Adrenal gland (tissue), 12 donors: ENCODE results near the gene CEMP1. TPM values are rescaled to one million over a fixed set of nuclear protein-coding genes. Genes with fewer than 3 reads are reported as not detected.
A peak's percentile ranks its signal among the peaks of the same experiment; 100 is the strongest.

Experiments used
- DNase-seq, 7 donors: peaks; one replicate each; pipeline ENCODE4 v3.0.0-alpha.2; 2019 to 2020
- H3K27ac ChIP-seq, 5 donors: fragments of 200-600 bp; sonication (generic) in 4 of 5; 1 replicate in 3 of 5; 2 replicates in 2 of 5; pipeline versions ENCODE4 v1.5.1 to v1.8.0; 2016 to 2020; ENCODE audit warnings: mild to moderate bottlenecking in 1 of 5
- H3K27me3 ChIP-seq: fragments of 200-600 bp; 2 replicates; pipeline ENCODE4 v1.8.0; 2021
- H3K36me3 ChIP-seq, 2 donors: fragments of 200-600 bp; replicated peaks in 1 of 2; 1 replicate in 1 of 2; 2 replicates in 1 of 2; pipeline versions ENCODE4 v1.5.1 to v1.8.0; 2018 to 2022
- H3K4me1 ChIP-seq, 2 donors: fragments of 200-600 bp; replicated peaks in 1 of 2; 1 replicate in 1 of 2; 2 replicates in 1 of 2; pipeline versions ENCODE4 v1.5.1 to v1.8.0; 2018 to 2021
- H3K4me3 ChIP-seq, 4 donors: fragments of 200-600 bp; sonication (generic) in 3 of 4; one replicate each; pipeline ENCODE4 v1.5.1; 2016 to 2018
- H3K9me3 ChIP-seq, 3 donors: fragments of 200-600 bp; sonication (generic) in 1 of 3; replicated peaks in 1 of 3; 1 replicate in 2 of 3; 2 replicates in 1 of 3; pipeline versions ENCODE4 v1.5.1 to v1.8.0; 2016 to 2021
- POLR2A ChIP-seq, 2 donors: fragments of 450-650 bp; IDR thresholded peaks; one replicate each; pipeline ENCODE4 v1.6.1; 2017; ENCODE audit warnings: antibody characterized with exemption in 2 of 2, mild to moderate bottlenecking in 2 of 2, moderate library complexity in 1 of 2
- WGBS, 4 donors: extraction: QIAGEN DNeasy Blood & Tissue Kit in 2 of 4; methylation state at CpG; one replicate each; pipeline versions ENCODE4 v1.1.5 to v1.1.7; 2013 to 2017; 5-methylcytosine and 5-hydroxymethylcytosine counted together
- intact Hi-C, 2 donors: fragments of 100-400 bp; cut with DNase I; formaldehyde crosslinking; loops; one replicate each; pipeline versions ENCODE4 v1.14.1 to v1.15.0; 2022 to 2023
- polyA plus RNA-seq, 3 donors: library from polyadenylated mRNA; stranded (reverse); fragments of 200-250 nt in 2 of 3; fragments of 350-450 nt in 1 of 3; fragmentation: Illumina TruSeq in 1 of 3; extraction: RNeasy Lipid Tissue Mini Kit (QIAGEN cat#74804) in 1 of 3; gene quantifications; one replicate each; pipeline ENCODE4 v1.2.3, GENCODE V29; 2013 to 2014
- total RNA-seq, 9 donors: library from RNA; depleted of rRNA in 4 of 9; stranded (reverse); fragments of >200 nt in 4 of 9; fragments of 120-200 nt in 1 of 9; fragmentation: NEBNext Ultra II Directional in 1 of 9; extraction: Animal tissue kit (Norgen Biotek cat#: 25700) in 1 of 9; gene quantifications; one replicate each; pipeline versions ENCODE4 v1.1.0 to v1.2.4, GENCODE V29; 2013 to 2023
- TF ChIP-seq, protein P1 (sequence below), 6 experiments: fragments of 450-650 bp in 4 of 6; fragments of 200-600 bp in 2 of 6; sonication (generic) in 1 of 6; IDR thresholded peaks; 1 replicate in 5 of 6; 2 replicates in 1 of 6; pipeline versions ENCODE4 v1.5.1 to v1.8.0; 2016 to 2021; ENCODE audit warnings: antibody characterized with exemption in 6 of 6, mild to moderate bottlenecking in 2 of 6, moderate library complexity in 1 of 6
- donor health status: healthy with polysubstance abuse.
- donor health status: Bipolar disorder and iron deficiency.
- donor health status: DM: yes; HTN: yes; CAD: no.
- donor health status: DM: no; HTN: no; CAD: no.
- donor health status: DM: no; HTN: no; CAD: no.
- donor health status: DM: yes; HTN: yes; CAD: no.

CEMP1 gene
- total and polyA plus RNA-seq, 12 donors: 0.11 to 1.4 (median 1.3) TPM; not detected in 9

DNA sequence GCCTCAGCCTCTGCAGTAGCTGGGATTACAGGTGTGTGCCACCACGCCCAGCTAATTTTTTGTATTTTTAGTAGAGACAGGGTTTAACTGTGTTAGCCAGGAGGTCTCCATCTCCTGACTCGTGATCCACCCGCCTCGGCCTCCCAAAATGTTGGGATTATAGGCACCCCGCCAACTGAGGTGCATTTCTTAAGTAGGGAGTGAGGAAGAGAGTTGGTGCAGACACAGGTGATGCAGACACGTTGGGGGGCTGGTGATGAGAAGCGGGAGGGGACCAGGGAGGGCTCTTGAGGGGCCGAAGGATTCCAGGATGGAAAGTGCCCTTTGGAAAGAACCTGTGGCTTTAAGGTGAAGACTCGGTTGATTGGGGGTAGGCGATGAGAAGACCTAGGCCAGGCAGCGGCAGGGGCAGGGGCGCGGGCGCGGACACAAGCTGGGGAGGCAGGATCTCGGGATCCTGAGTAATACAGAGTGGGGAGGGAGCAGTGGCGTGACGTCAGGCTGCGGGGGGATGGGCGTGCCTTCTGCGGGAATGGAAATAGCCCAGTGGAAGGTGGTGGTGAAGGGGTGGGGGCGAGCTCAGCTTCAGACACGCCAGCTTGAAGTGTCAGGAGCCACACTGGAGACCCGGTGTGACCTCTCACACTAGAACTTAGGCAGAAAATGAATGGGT, 19.9 kb downstream of the CEMP1 start:
- Histone ChIP-seq H3K9me3 (no peaks in the 10 kb centered on the region), H3K27me3 (no peaks in the 10 kb centered on the region), H3K27ac (no peak overlapping the region), H3K36me3 (no peaks in the 10 kb centered on the region), H3K4me1 (peaks cover 14 to 32% of the 10 kb centered on the region in 2 donors), H3K4me3 (no peak overlapping the region)
- no peak for TF ChIP-seq POLR2A (IDR thresholded peaks at IDR 0.05)
- TF ChIP-seq, protein P1, sequence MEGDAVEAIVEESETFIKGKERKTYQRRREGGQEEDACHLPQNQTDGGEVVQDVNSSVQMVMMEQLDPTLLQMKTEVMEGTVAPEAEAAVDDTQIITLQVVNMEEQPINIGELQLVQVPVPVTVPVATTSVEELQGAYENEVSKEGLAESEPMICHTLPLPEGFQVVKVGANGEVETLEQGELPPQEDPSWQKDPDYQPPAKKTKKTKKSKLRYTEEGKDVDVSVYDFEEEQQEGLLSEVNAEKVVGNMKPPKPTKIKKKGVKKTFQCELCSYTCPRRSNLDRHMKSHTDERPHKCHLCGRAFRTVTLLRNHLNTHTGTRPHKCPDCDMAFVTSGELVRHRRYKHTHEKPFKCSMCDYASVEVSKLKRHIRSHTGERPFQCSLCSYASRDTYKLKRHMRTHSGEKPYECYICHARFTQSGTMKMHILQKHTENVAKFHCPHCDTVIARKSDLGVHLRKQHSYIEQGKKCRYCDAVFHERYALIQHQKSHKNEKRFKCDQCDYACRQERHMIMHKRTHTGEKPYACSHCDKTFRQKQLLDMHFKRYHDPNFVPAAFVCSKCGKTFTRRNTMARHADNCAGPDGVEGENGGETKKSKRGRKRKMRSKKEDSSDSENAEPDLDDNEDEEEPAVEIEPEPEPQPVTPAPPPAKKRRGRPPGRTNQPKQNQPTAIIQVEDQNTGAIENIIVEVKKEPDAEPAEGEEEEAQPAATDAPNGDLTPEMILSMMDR (IDR thresholded peaks at IDR 0.05): no peak
- intact Hi-C loops: no loop called here
- peak in 6 of 7 donors; percentile 38 to 93 (median 76) for DNase-seq
- WGBS, 4 donors: 47 to 60% (median 57%) methylated on average over 19 to 24 of the region's 24 CpGs

DNA sequence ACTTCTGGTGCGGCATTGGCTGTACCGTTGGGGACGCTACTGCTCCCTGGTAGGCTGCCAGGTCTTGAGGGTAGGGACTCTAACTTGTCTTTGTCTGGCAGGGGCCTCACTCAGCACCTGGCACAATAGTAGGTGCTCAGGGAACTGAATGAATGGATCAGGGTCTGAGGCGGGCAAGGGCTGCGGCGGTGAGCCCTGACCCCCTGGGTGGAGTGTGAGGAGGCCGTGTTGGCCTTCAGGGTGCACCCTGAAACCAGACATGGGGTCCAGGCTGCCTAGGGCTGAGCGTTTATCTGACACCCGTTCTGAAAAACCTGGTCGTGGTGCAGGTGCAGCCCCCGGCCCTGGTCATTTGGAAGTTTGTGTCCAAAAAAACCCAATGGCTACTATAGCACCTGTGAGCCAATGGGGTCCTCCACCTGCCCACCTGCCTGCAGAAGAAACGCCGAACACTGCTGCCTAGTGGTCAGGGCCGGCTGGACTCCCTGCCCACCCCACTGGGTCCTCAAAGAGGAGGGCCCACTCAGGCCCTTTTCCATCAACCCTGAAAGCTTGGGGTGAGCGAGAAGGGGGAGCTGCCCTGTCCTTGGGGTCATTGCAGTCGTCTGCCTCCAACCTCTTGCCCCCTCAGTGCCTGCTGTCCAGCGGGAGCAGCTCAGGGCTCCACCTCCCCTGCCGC, 22.3 kb downstream of the CEMP1 start:
- H3K4me1 ChIP-seq: peaks cover 0 to 16% of the 10 kb centered on the region in 2 donors
- TF ChIP-seq, protein P1 (IDR thresholded peaks at IDR 0.05): no peak
- no peak for TF ChIP-seq POLR2A (IDR thresholded peaks at IDR 0.05)
- DNase-seq: no peak
- WGBS, 4 donors: 90% methylated on average over 14 to 18 of the region's 18 CpGs
- H3K36me3 ChIP-seq: no peaks in the 10 kb centered on the region
- no peaks in the 10 kb centered on the region for H3K9me3 ChIP-seq
- H3K27me3 ChIP-seq: no peaks in the 10 kb centered on the region
- intact Hi-C loops: loop anchor here in 1 of 2 donors (10.0 kb wide), 1 partner anchor 84 kb away; the partner anchor contains the start of gene CCNF
- H3K27ac ChIP-seq: no peak overlapping the region
- no peak overlapping the region for H3K4me3 ChIP-seq

DNA sequence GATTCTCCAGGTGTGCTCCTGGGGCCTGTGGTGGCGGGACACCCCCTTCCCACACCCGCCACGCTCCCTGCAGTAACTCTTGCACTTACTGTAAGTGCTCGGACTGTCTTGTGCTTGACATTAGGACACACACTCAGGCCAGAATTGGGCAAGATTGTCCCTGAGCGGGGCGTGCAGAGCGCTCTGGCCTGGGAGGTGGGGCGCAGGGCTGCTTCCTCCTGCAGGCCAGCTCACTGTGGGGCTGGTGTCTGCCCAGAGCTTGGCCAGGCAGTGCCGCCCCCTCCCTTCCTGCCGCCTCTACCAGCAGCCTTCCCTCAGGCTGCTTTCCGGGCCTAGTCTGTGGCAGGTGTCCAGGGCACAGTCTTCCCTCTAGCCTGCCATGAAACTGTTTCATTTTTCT, 23.5 kb downstream of the CEMP1 start:
- peak overlapping the region in 3 of 5 donors; percentile 52 to 82 (median 71) for H3K27ac ChIP-seq
- no peaks in the 10 kb centered on the region for H3K36me3 ChIP-seq
- intact Hi-C loops: loop anchor here in 1 of 2 donors (10.0 kb wide), 1 partner anchor 83 kb away; the partner anchor contains the start of gene CCNF
- no peaks in the 10 kb centered on the region for H3K27me3 ChIP-seq
- H3K4me1 ChIP-seq: peaks cover 0 to 16% of the 10 kb centered on the region in 2 donors
- TF ChIP-seq, protein P1 (IDR thresholded peaks at IDR 0.05): no peak
- TF ChIP-seq POLR2A (IDR thresholded peaks at IDR 0.05): no peak
- peak in 3 of 7 donors; percentile 47 to 75 (median 62) for DNase-seq
- no peaks in the 10 kb centered on the region for H3K9me3 ChIP-seq
- WGBS, 4 donors: 81 to 89% (median 83%) methylated on average over 3 to 11 of the region's 11 CpGs
- H3K4me3 ChIP-seq: no peak overlapping the region

DNA sequence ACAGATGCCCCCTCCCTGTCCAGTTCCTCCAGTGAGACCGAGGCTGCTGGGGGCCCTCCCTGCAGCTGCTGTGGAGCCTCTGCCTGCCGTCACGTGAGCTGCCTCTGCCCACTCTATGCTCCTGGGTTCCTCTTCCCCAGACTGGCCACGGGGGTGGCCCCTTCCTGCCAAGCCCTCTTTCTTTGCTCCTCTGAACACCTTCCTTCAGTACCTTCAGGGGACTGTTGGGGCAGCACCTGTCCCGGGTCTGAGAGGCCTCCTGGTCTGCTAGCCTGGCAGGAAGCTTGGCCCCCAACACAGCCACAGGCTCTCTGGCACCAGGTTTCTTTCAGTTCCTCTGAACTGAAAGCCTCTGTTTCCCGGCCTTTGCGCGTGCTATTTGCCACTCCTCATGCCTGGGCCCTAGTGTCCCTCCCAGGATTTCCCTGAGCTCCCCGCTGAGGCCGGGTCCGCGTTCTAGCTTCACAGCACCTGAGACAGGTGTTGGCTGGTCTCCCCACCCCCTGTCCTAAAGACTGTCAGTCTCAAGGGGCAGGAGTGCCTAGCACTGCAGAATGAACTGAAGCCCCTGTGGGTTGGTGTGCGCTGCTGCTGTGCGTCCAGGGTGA, 24.1 kb downstream of the CEMP1 start:
- Histone ChIP-seq H3K27me3 (no peaks in the 10 kb centered on the region), H3K4me3 (no peak overlapping the region), H3K4me1 (peaks cover 0 to 19% of the 10 kb centered on the region in 2 donors), H3K27ac (peak overlapping the region in 3 of 5 donors; percentile 52 to 82 (median 71)), H3K9me3 (no peaks in the 10 kb centered on the region), H3K36me3 (no peaks in the 10 kb centered on the region)
- TF ChIP-seq, protein P1 (IDR thresholded peaks at IDR 0.05): no peak
- no peak for TF ChIP-seq POLR2A (IDR thresholded peaks at IDR 0.05)
- intact Hi-C loops: loop anchor here in 1 of 2 donors (10.0 kb wide), 1 partner anchor 82 kb away; the partner anchor contains the start of gene CCNF
- WGBS, 4 donors: 66 to 84% (median 74%) methylated on average over 12 to 14 of the region's 14 CpGs
- peak in 1 of 7 donors; percentile 45 for DNase-seq
